K562 (cell line): Measurements from ENCODE around the gene USP49. TPM values are rescaled to one million over a fixed set of nuclear protein-coding genes. Genes with fewer than 3 reads are reported as not detected.

ENCODE experiments used
- ATAC-seq: fragments of 200-7000 bp; cut with Tn5 transposase; 3 replicates; pipeline ENCODE4 v1.9.1; 2020; ENCODE audit warnings: moderate library complexity
- BruUV-seq: library from RNA; stranded (reverse); fragments of 400-500 nt; replicated peaks from 2 replicates; lab custom pipeline; 2021; lab: Mats Ljungman, UMichigan
- CTCF ChIA-PET: fragments of 300-600 bp; formaldehyde crosslinking; extraction: SDS; loops from one replicate; lab custom pipeline; 2021; ENCODE audit warnings: low intra/inter-chr PET ratio; lab: Yijun Ruan, JAX
- POLR2A ChIA-PET: fragments of 300-600, 350-650 bp; sonication (Branson Sonifier 250); formaldehyde crosslinking; extraction: SDS; loops from one replicate; lab custom pipeline; 2021; ENCODE audit warnings: antibody characterized with exemption, inconsistent platforms; lab: Yijun Ruan, JAX
- DNase-seq, 4 experiments: peaks; one replicate each; pipeline versions ENCODE4 v3.0.0 to v3.0.0-alpha.2; 2011 to 2018; ENCODE audit warnings: low spot score in 3 of 4, mixed read lengths in 3 of 4; ENCODE audit errors: extremely low read depth in 1 of 4
- FAIRE-seq: peaks from 2 replicates; lab custom pipeline; 2011; peaks lifted over from hg19 to GRCh38; lab: Jason Lieb, UNC
- H2AFZ ChIP-seq: 2 replicates; pipeline ENCODE4 v1.6.0; 2011; ENCODE audit warnings: low read depth, low read length, control low read depth, inconsistent platforms
- H3K27ac ChIP-seq: fragments of 200-600 bp; 3 replicates; pipeline ENCODE4 v1.8.0; 2011; ENCODE audit warnings: low read depth, mild to moderate bottlenecking, control low read depth, inconsistent platforms, low read length, moderate library complexity, mixed read lengths; ENCODE audit errors: extremely low read depth
- H3K27me3 ChIP-seq, 2 experiments: fragments of 300-600 bp in 1 of 2; 2 replicates in 1 of 2; 3 replicates in 1 of 2; pipeline versions ENCODE4 v1.6.0 to v1.8.0; 2011; ENCODE audit warnings: inconsistent platforms in 2 of 2, low read length in 2 of 2, mild to moderate bottlenecking in 1 of 2, mixed read lengths in 1 of 2, moderate library complexity in 1 of 2; ENCODE audit not compliant: control insufficient read depth in 2 of 2, insufficient read depth in 2 of 2
- H3K36me3 ChIP-seq: fragments of 300-600 bp; 3 replicates; pipeline ENCODE4 v1.8.0; 2011; ENCODE audit warnings: mild to moderate bottlenecking, low read length, inconsistent platforms; ENCODE audit not compliant: control insufficient read depth, insufficient read depth
- H3K4me1 ChIP-seq, 2 experiments: fragments of 200-600 bp in 1 of 2; replicated peaks in 1 of 2; 2 replicates in 1 of 2; 3 replicates in 1 of 2; pipeline versions ENCODE4 v1.5.1 to v1.8.0; 2011; ENCODE audit warnings: inconsistent platforms in 2 of 2, low read length in 2 of 2, mild to moderate bottlenecking in 1 of 2, mixed read lengths in 1 of 2, moderate library complexity in 1 of 2; ENCODE audit not compliant: control insufficient read depth in 2 of 2, insufficient read depth in 2 of 2
- H3K4me2 ChIP-seq: 2 replicates; pipeline ENCODE4 v1.6.1; 2011; ENCODE audit warnings: low read length, control low read depth, inconsistent platforms, mixed read lengths; ENCODE audit not compliant: insufficient read depth
- H3K4me3 ChIP-seq: fragments of 200-600 bp; sonication (generic), shearing (Covaris generic); 2 replicates; pipeline ENCODE4 v1.5.1; 2016; ENCODE audit warnings: control low read depth, inconsistent platforms
- H3K79me2 ChIP-seq: fragments of 200-600 bp; 3 replicates; pipeline ENCODE4 v1.8.0; 2011; ENCODE audit warnings: low read length, inconsistent platforms; ENCODE audit not compliant: control insufficient read depth, insufficient read depth
- H3K9ac ChIP-seq, 2 experiments: 2 replicates each; pipeline versions ENCODE4 v1.6.0 to v1.6.1; 2011; ENCODE audit warnings: low read depth in 2 of 2, low read length in 2 of 2, control low read depth in 1 of 2, inconsistent platforms in 1 of 2, mild to moderate bottlenecking in 1 of 2, mixed read lengths in 1 of 2; ENCODE audit not compliant: insufficient read depth in 1 of 2
- H3K9me1 ChIP-seq: one replicate; pipeline ENCODE4 v1.6.0; 2011; ENCODE audit warnings: inconsistent platforms, mild to moderate bottlenecking, low read length, moderate library complexity; ENCODE audit not compliant: control insufficient read depth, insufficient read depth
- H3K9me3 ChIP-seq: replicated peaks from 2 replicates; pipeline ENCODE4 v1.5.1; 2011; ENCODE audit warnings: low read depth, low read length, inconsistent platforms; ENCODE audit not compliant: control insufficient read depth, insufficient read depth
- H4K20me1 ChIP-seq: replicated peaks from 2 replicates; pipeline ENCODE4 v1.6.1; 2011; ENCODE audit warnings: low read length, inconsistent platforms, mixed read lengths; ENCODE audit not compliant: control insufficient read depth, insufficient read depth
- CEBPG ChIP-seq, 3 experiments: fragments of 200-800 bp in 1 of 3; sonication (Bioruptor generic) in 1 of 3; sonication (generic) in 1 of 3; formaldehyde crosslinking in 1 of 3; IDR thresholded peaks in 2 of 3; conservative IDR thresholded peaks in 1 of 3; 2 replicates each; pipeline versions ENCODE4 v1.6.1 to v1.8.0; 2016 to 2022; ENCODE audit warnings: missing compliant biosample characterization in 2 of 3, missing genetic modification characterization in 2 of 3, mild to moderate bottlenecking in 1 of 3, missing genetic modification reagents in 1 of 3
- ELF4 ChIP-seq: fragments of 450-650 bp; formaldehyde crosslinking; IDR thresholded peaks from 2 replicates; pipeline ENCODE4 v1.4.0; 2022; ENCODE audit warnings: missing genetic modification characterization
- ERF ChIP-seq: fragments of 450-650 bp; formaldehyde crosslinking; IDR thresholded peaks from 2 replicates; pipeline ENCODE4 v1.4.0; 2020; ENCODE audit warnings: mild to moderate bottlenecking, mixed read lengths
- NCOR1 ChIP-seq: fragments of 450-650 bp; IDR thresholded peaks from 2 replicates; pipeline ENCODE4 v1.6.1; 2016; ENCODE audit warnings: mild to moderate bottlenecking, moderate library complexity
- NFXL1 ChIP-seq: fragments of 450-650 bp; formaldehyde crosslinking; IDR thresholded peaks from 2 replicates; pipeline ENCODE4 v1.4.0; 2021; ENCODE audit warnings: mild to moderate bottlenecking
- POLR2AphosphoS2 ChIP-seq: IDR thresholded peaks from 2 replicates; pipeline ENCODE4 v1.6.1; 2012; ENCODE audit warnings: low read length, improper control_type of control experiment
- POLR2AphosphoS5 ChIP-seq: IDR thresholded peaks from 2 replicates; pipeline ENCODE4 v1.6.1; 2011; ENCODE audit warnings: mild to moderate bottlenecking, low read depth, low read length, moderate library complexity; ENCODE audit not compliant: control insufficient read depth, insufficient read depth
- POLR2B ChIP-seq: fragments of 450-650 bp; IDR thresholded peaks from 2 replicates; pipeline ENCODE4 v1.6.1; 2018; ENCODE audit warnings: low read depth; ENCODE audit not compliant: partially characterized antibody
- POLR2H ChIP-seq: IDR thresholded peaks from 2 replicates; pipeline ENCODE4 v1.6.1; 2016; ENCODE audit warnings: missing genetic modification characterization, low read depth, mild to moderate bottlenecking, control low read depth, missing compliant biosample characterization, moderate library complexity
- RHOXF2B ChIP-seq: fragments of 250-450 bp; sonication (Bioruptor Pico); conservative IDR thresholded peaks from 2 replicates; pipeline ENCODE4 v1.5.1; 2021
- SUPT5H ChIP-seq: fragments of 450-650 bp; IDR thresholded peaks from 2 replicates; pipeline ENCODE4 v1.6.1; 2016
- THRB ChIP-seq: fragments of 450-650 bp; formaldehyde crosslinking; conservative IDR thresholded peaks from 2 replicates; pipeline ENCODE4 v1.4.0; 2022; ENCODE audit warnings: mild to moderate bottlenecking, missing genetic modification characterization
- ZNF324 ChIP-seq: fragments of 250-450 bp; sonication (Bioruptor Pico); IDR thresholded peaks from 2 replicates; pipeline ENCODE4 v1.4.0; 2020; ENCODE audit warnings: mild to moderate bottlenecking
- ZNF444 ChIP-seq: fragments of 250-450 bp; sonication (Bioruptor Pico); IDR thresholded peaks from 2 replicates; pipeline ENCODE4 v1.4.0; 2020; ENCODE audit warnings: mild to moderate bottlenecking, moderate library complexity
- WGBS: fragments of 100-300 bp; shearing (Covaris generic); methylation state at CpG from one replicate; pipeline ENCODE4 v1.1.6; 2016; ENCODE audit warnings: low coverage, mixed read lengths; ENCODE audit not compliant: insufficient coverage; ENCODE audit errors: missing lambda C conversion rate; 5-methylcytosine and 5-hydroxymethylcytosine counted together
- in situ Hi-C: fragments of 300-500 bp; cut with MboI; formaldehyde crosslinking; loops from 4 replicates; pipeline ENCODE4 v1.15.0; 2018; ENCODE audit warnings: inconsistent platforms, mixed read lengths
- intact Hi-C: fragments of 100-400 bp; cut with micrococcal nuclease; formaldehyde crosslinking; loops from 2 replicates; pipeline ENCODE4 v1.14.2; 2022
- polyA plus RNA-seq, 8 experiments: library from polyadenylated mRNA; depleted of rRNA in 4 of 8; stranded (reverse) in 5 of 8; unstranded in 3 of 8; fragments of >200 nt; fragmentation: Nextera tagmentation in 2 of 8; fragmentation: Illumina TruSeq in 1 of 8; extraction: Ambion mirVana in 2 of 8; extraction: Trizol in 1 of 8; gene quantifications; 2 replicates each; pipeline versions ENCODE4 v1.2.1 to v1.2.3, GENCODE V29; 2011 to 2014; ENCODE audit warnings: inconsistent platforms in 1 of 8, missing spikeins in 1 of 8
- total RNA-seq, 7 experiments: library from RNA; depleted of rRNA in 6 of 7; stranded (reverse); fragments of >200 nt in 6 of 7; fragmentation: Illumina TruSeq in 2 of 7; extraction: Trizol in 2 of 7; gene quantifications; 2 replicates each; pipeline versions ENCODE4 v1.2.1 to v1.2.3, GENCODE V29; 2011 to 2021; ENCODE audit warnings: low replicate concordance in 1 of 7
- TF ChIP-seq, protein P1 (sequence below): fragments of 150-350 bp; IDR thresholded peaks from 2 replicates; pipeline ENCODE4 v1.6.1; 2014; ENCODE audit warnings: low read depth, mild to moderate bottlenecking, low read length, borderline replicate concordance

USP49 gene
- total and polyA plus RNA-seq, 9 of the 15 experiments (the other 6 are each of a cell fraction or from before 2014, with no cell fraction given) = 1.0 to 9.9 (median 6.5) TPM

DNA sequence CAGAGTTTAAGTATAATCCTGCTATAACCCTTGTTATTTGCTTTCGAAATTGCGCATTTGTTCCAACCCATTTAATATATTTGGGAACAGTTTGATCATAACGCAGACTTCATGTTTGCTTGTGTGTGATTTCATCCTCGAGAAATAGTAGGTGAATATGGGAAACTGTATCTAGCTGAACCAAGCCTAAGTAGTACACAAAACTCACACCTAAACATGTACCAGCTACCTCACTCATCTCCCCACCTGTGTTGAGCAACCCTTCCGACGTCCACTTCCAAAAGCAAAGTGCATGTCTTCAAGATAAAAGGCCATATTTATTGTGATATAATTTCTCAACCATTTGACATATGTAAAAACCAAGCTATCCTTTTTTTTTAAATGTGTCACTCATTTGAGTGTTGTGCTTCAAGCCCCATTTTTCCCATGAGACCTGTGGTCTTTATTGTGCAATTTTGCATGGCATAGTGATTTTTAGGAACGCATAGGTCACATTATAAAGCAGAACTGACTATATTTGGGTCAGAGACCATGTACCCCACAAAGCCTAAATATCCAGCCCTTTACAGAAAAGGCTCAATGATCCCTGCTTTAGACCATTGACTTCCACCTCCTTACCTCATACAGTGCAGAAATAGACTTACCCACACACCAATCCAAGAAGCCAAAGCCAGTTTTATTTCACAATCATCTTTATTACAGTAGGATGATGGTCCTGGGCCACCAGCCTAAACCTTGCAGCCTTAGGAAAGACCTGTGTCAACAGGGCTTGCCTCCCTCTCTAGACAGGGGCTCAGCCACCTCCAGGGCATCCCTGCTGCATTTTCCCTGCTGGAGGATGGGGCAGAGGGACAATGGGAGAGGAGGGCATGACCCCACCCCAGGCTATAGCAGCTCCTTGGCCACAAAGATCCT, 39.4 kb upstream of the USP49 start:
- no peak overlapping the region for H3K9ac ChIP-seq
- H3K9me3 ChIP-seq = no peaks in the 10 kb centered on the region
- no peaks in the 10 kb centered on the region for H3K27me3 ChIP-seq
- intact Hi-C loops = loop anchor here (5.0 to 10.0 kb wide), 2 partner anchors 260 to 283 kb away; partner anchors contain the start of genes GUCA1B and MRPS10
- ChIA-PET CTCF (interaction anchor here (1.0 kb wide), 1 partner anchor 112 kb away, joined by 3 read pairs; no protein-coding TSS in a partner anchor), POLR2A (interaction anchor here (0.7 to 13.7 kb wide), 12 partner anchors 8 to 280 kb away, joined by 3 to 166 read pairs (median 3); partner anchors contain the start of genes BYSL, CCND3 and MED20)
- no peak overlapping the region for H3K27ac ChIP-seq
- no peaks in the 10 kb centered on the region for H3K9me1 ChIP-seq
- peaks cover 43 to 46% of the 10 kb centered on the region in 2 experiments for H3K4me1 ChIP-seq
- no peak overlapping the region for H2AFZ ChIP-seq
- peaks cover 18% of the 10 kb centered on the region for H4K20me1 ChIP-seq
- peaks cover 59% of the 10 kb centered on the region for H3K79me2 ChIP-seq
- FAIRE-seq = no peak
- WGBS = 80% methylated on average over 7 of the region's 7 CpGs
- H3K4me3 ChIP-seq = no peak overlapping the region
- ATAC-seq = no peak
- in situ Hi-C loops = loop anchor here (5.0 kb wide), 1 partner anchor 108 kb away; no protein-coding TSS in a partner anchor
- DNase-seq = no peak
- no TSS peak for BruUV-seq
- no peak overlapping the region for H3K4me2 ChIP-seq
- H3K36me3 ChIP-seq = peaks cover 97% of the 10 kb centered on the region
- 0 out of 2 replicates have a peak, but pooled peaks have one; percentile 30 for TF ChIP-seq THRB (CRISPR knock-in tag)
- TF ChIP-seq ZNF324 (CRISPR knock-in tag) = 0 out of 2 replicates have a peak, but pooled peaks have one; percentile 41
- TF ChIP-seq NCOR1 = 0 out of 2 replicates have a peak, but pooled peaks have one; percentile 23
- peak; percentile 55; the same call in 1 of the 2 replicates for TF ChIP-seq CEBPG (CRISPR knock-in tag; IDR thresholded peaks at IDR 0.05)
- TF ChIP-seq CEBPG (tag; conservative IDR thresholded peaks at IDR 0.05 in 1 of 2, IDR thresholded peaks at IDR 0.05 in 1 of 2) = peak; percentile 41 to 73; a peak in 3 of 4 replicates
- TF ChIP-seq, protein P1, sequence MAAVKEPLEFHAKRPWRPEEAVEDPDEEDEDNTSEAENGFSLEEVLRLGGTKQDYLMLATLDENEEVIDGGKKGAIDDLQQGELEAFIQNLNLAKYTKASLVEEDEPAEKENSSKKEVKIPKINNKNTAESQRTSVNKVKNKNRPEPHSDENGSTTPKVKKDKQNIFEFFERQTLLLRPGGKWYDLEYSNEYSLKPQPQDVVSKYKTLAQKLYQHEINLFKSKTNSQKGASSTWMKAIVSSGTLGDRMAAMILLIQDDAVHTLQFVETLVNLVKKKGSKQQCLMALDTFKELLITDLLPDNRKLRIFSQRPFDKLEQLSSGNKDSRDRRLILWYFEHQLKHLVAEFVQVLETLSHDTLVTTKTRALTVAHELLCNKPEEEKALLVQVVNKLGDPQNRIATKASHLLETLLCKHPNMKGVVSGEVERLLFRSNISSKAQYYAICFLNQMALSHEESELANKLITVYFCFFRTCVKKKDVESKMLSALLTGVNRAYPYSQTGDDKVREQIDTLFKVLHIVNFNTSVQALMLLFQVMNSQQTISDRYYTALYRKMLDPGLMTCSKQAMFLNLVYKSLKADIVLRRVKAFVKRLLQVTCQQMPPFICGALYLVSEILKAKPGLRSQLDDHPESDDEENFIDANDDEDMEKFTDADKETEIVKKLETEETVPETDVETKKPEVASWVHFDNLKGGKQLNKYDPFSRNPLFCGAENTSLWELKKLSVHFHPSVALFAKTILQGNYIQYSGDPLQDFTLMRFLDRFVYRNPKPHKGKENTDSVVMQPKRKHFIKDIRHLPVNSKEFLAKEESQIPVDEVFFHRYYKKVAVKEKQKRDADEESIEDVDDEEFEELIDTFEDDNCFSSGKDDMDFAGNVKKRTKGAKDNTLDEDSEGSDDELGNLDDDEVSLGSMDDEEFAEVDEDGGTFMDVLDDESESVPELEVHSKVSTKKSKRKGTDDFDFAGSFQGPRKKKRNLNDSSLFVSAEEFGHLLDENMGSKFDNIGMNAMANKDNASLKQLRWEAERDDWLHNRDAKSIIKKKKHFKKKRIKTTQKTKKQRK = no peak
- peak; percentile 62; the same call in 1 of the 2 replicates for TF ChIP-seq ELF4 (CRISPR knock-in tag)
- peak; percentile 83 for TF ChIP-seq ERF (CRISPR knock-in tag)
- TF ChIP-seq POLR2B = peak; percentile 57
- 0 out of 2 replicates have a peak, but pooled peaks have one; percentile 65 for TF ChIP-seq RHOXF2B (CRISPR knock-in tag)
- 0 out of 2 replicates have a peak, but pooled peaks have one; percentile 8 for TF ChIP-seq POLR2H (tag)
- TF ChIP-seq POLR2AphosphoS2 = peak; percentile 41; the same call in 1 of the 2 replicates
- peak; percentile 20; the same call in 1 of the 2 replicates for TF ChIP-seq POLR2AphosphoS5
- TF ChIP-seq ZNF444 (CRISPR knock-in tag) = peak; percentile 67; the same call in 1 of the 2 replicates
- peak; percentile 82 for TF ChIP-seq SUPT5H
- peak; percentile 46; the same call in 1 of the 2 replicates for TF ChIP-seq NFXL1
